Tibial artery (tissue), 4 donors: ENCODE results near the gene NWD2.

Experiments used
- DNase-seq, 2 donors: peaks; one replicate each; pipeline ENCODE4 v3.0.0-alpha.2; 2019
- H3K27ac ChIP-seq, 2 donors: fragments of 200-600 bp; sonication (generic) in 1 of 2; 1 replicate in 1 of 2; 2 replicates in 1 of 2; pipeline ENCODE4 v1.5.1; 2018 to 2019; ENCODE audit warnings: mild to moderate bottlenecking in 1 of 2
- H3K27me3 ChIP-seq, 2 donors: fragments of 200-600 bp; sonication (generic) in 1 of 2; one replicate each; pipeline versions ENCODE4 v1.5.1 to v1.6.0; 2016 to 2019
- H3K36me3 ChIP-seq, 3 donors: fragments of 200-600 bp; sonication (generic) in 2 of 3; one replicate each; pipeline ENCODE4 v1.5.1; 2016 to 2019; ENCODE audit warnings: mild to moderate bottlenecking in 2 of 3
- H3K4me1 ChIP-seq, 4 donors: fragments of 200-600 bp; sonication (generic) in 2 of 4; 1 replicate in 3 of 4; 2 replicates in 1 of 4; pipeline ENCODE4 v1.5.1; 2016 to 2019
- H3K4me3 ChIP-seq, 2 donors: fragments of 200-600 bp; sonication (generic) in 1 of 2; 1 replicate in 1 of 2; 2 replicates in 1 of 2; pipeline ENCODE4 v1.5.1; 2018 to 2019; ENCODE audit warnings: mild to moderate bottlenecking in 2 of 2
- H3K9me3 ChIP-seq, 3 donors: fragments of 200-600 bp; sonication (generic) in 1 of 3; one replicate each; pipeline ENCODE4 v1.5.1; 2016 to 2019
- CTCF ChIP-seq, 2 experiments: fragments of 200-600 bp in 1 of 2; fragments of 450-650 bp in 1 of 2; IDR thresholded peaks; one replicate each; pipeline ENCODE4 v1.5.1; 2017 to 2019; ENCODE audit warnings: antibody characterized with exemption in 2 of 2, mild to moderate bottlenecking in 1 of 2, moderate library complexity in 1 of 2
- intact Hi-C: fragments of 100-400 bp; cut with DNase I; formaldehyde crosslinking; loops from one replicate; pipeline ENCODE4 v1.15.0; 2023; ENCODE audit warnings: low total_unique reads

The NWD2 gene

GRCh38 chr4:37475776-37476175 lies 231.2 kb downstream of the NWD2 start:
- H3K36me3 ChIP-seq, result no peaks in the 10 kb centered on the region
- no peak overlapping the region for H3K4me3 ChIP-seq
- no peaks in the 10 kb centered on the region for H3K9me3 ChIP-seq
- intact Hi-C loops, result no loop called here
- no peak for DNase-seq
- TF ChIP-seq CTCF (IDR thresholded peaks at IDR 0.05), result no peak
- H3K27me3 ChIP-seq, result no peaks in the 10 kb centered on the region
- H3K27ac ChIP-seq, result no peak overlapping the region
- no peaks in the 10 kb centered on the region for H3K4me1 ChIP-seq

DNA sequence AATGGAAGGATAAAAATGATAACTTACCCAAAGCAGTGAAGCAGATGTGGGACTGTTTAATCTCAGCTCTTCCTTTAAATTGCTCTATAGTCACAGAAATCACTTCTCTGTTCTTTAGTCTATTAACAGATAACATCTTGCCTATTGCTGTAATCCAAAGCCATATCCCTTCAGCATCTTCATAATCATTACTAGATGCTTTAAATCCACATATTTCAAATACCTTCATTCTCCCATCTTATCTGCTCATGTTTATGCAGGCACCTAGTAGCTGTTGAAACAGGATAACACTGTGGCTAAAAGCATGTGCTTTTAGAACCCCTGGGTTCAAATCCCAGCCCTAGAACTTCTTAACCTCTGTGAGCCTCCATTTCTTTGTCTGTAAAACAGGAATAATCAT lies 231.7 kb downstream of the NWD2 start:
- H3K27me3 ChIP-seq, result no peaks in the 10 kb centered on the region
- no peaks in the 10 kb centered on the region for H3K36me3 ChIP-seq
- DNase-seq, result no peak
- H3K4me1 ChIP-seq, result no peaks in the 10 kb centered on the region
- no peaks in the 10 kb centered on the region for H3K9me3 ChIP-seq
- no peak overlapping the region for H3K27ac ChIP-seq
- TF ChIP-seq CTCF (IDR thresholded peaks at IDR 0.05), result no peak
- intact Hi-C loops, result no loop called here
- no peak overlapping the region for H3K4me3 ChIP-seq

GRCh38 chr4:37476691-37477090 lies 232.1 kb downstream of the NWD2 start:
- intact Hi-C loops, result no loop called here

GRCh38 chr4:37477126-37477525 lies 232.6 kb downstream of the NWD2 start:
- no peaks in the 10 kb centered on the region for H3K27me3 ChIP-seq
- H3K9me3 ChIP-seq, result no peaks in the 10 kb centered on the region
- no peak overlapping the region for H3K4me3 ChIP-seq
- DNase-seq, result no peak
- no peaks in the 10 kb centered on the region for H3K36me3 ChIP-seq
- H3K27ac ChIP-seq, result no peak overlapping the region
- no peaks in the 10 kb centered on the region for H3K4me1 ChIP-seq
- intact Hi-C loops, result no loop called here
- TF ChIP-seq CTCF (IDR thresholded peaks at IDR 0.05), result no peak

More at GRCh38 chr4:37476691-37477090, 232.1 kb downstream of the NWD2 start:
- Histone ChIP-seq H3K4me1 (no peaks in the 10 kb centered on the region), H3K36me3 (no peaks in the 10 kb centered on the region), H3K4me3 (no peak overlapping the region), H3K27ac (no peak overlapping the region), H3K9me3 (no peaks in the 10 kb centered on the region), H3K27me3 (no peaks in the 10 kb centered on the region)
- TF ChIP-seq CTCF (IDR thresholded peaks at IDR 0.05), result no peak
- no peak for DNase-seq

DNA sequence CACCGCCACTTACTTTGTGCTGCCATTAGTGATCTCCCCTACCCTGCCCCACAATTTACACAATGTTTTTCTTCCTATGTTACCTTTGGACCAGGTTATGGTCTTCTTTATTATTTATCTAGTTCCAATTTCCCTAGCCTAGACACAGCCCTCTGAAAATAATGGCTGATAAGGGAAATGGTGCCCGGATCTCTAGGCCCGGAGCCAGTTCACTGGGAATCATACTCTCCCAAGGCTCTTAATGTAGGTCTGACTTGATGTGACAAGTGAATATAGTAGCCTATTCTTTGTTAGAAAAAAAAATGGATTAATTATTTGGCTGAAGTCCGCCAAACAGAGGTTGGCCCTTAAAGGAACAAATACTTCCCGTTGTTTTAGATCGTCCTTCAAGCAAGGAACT lies 233.6 kb downstream of the NWD2 start:
- H3K36me3 ChIP-seq, result no peaks in the 10 kb centered on the region
- H3K27ac ChIP-seq, result no peak overlapping the region
- intact Hi-C loops, result no loop called here

More for the DNA sequence above, 233.6 kb downstream of the NWD2 start:
- H3K9me3 ChIP-seq, result no peaks in the 10 kb centered on the region
- H3K27me3 ChIP-seq, result no peaks in the 10 kb centered on the region
- DNase-seq, result no peak
- H3K4me3 ChIP-seq, result no peak overlapping the region
- TF ChIP-seq CTCF (IDR thresholded peaks at IDR 0.05), result no peak
- H3K4me1 ChIP-seq, result no peaks in the 10 kb centered on the region
